Ascending aorta (tissue), 2 donors: ENCODE measurements around the gene OR5M8. TPM values are rescaled to one million over a fixed set of nuclear protein-coding genes. Genes with fewer than 3 reads are reported as not detected.

Source experiments
- DNase-seq, 2 donors: peaks; one replicate each; pipeline ENCODE4 v3.0.0-alpha.2; 2019; ENCODE audit warnings: low spot score in 2 of 2
- H3K27ac ChIP-seq, 2 donors: fragments of 200-600 bp; sonication (generic); one replicate each; pipeline ENCODE4 v1.5.1; 2016 to 2017; ENCODE audit warnings: mild to moderate bottlenecking in 1 of 2
- H3K27me3 ChIP-seq: fragments of 200-600 bp; sonication (generic); one replicate; pipeline ENCODE4 v1.5.1; 2017
- H3K36me3 ChIP-seq, 2 donors: fragments of 200-600 bp; sonication (generic); one replicate each; pipeline ENCODE4 v1.5.1; 2016
- H3K4me1 ChIP-seq, 2 donors: fragments of 200-600 bp; sonication (generic); one replicate each; pipeline ENCODE4 v1.5.1; 2016 to 2017; ENCODE audit warnings: mild to moderate bottlenecking in 1 of 2
- H3K4me3 ChIP-seq, 2 donors: fragments of 200-600 bp; sonication (generic); one replicate each; pipeline ENCODE4 v1.5.1; 2016 to 2017; ENCODE audit warnings: mild to moderate bottlenecking in 1 of 2
- H3K9me3 ChIP-seq, 2 donors: fragments of 200-600 bp; sonication (generic); one replicate each; pipeline ENCODE4 v1.5.1; 2016
- CTCF ChIP-seq, 3 experiments: fragments of 200-600 bp in 2 of 3; fragments of 450-650 bp in 1 of 3; sonication (generic) in 2 of 3; IDR thresholded peaks; one replicate each; pipeline ENCODE4 v1.5.1; 2016 to 2019; ENCODE audit warnings: antibody characterized with exemption in 3 of 3, mild to moderate bottlenecking in 1 of 3, moderate library complexity in 1 of 3
- intact Hi-C: fragments of 100-400 bp; cut with DNase I; formaldehyde crosslinking; loops from one replicate; pipeline ENCODE4 v1.15.1; 2023
- total RNA-seq: library from RNA; depleted of rRNA; stranded (reverse); fragments of >200 nt; gene quantifications from one replicate; pipeline ENCODE4 v1.1.0, GENCODE V29; 2016

OR5M8 gene
- total RNA-seq, 1 donor from 2014 or later: not detected

GRCh38 chr11:56497010-56497409, 5.8 kb upstream of the OR5M8 start:
- no peaks in the 10 kb centered on the region for H3K27me3 ChIP-seq
- H3K27ac ChIP-seq: no peak overlapping the region
- no peak for DNase-seq
- no peaks in the 10 kb centered on the region for H3K36me3 ChIP-seq
- no peaks in the 10 kb centered on the region for H3K9me3 ChIP-seq
- no peak overlapping the region for H3K4me3 ChIP-seq
- intact Hi-C loops: no loop called here
- no peaks in the 10 kb centered on the region for H3K4me1 ChIP-seq
- TF ChIP-seq CTCF (IDR thresholded peaks at IDR 0.05): no peak

GRCh38 chr11:56495117-56495516, 3.9 kb upstream of the OR5M8 start:
- no peak for DNase-seq
- no peaks in the 10 kb centered on the region for H3K27me3 ChIP-seq
- H3K36me3 ChIP-seq: no peaks in the 10 kb centered on the region
- TF ChIP-seq CTCF (IDR thresholded peaks at IDR 0.05): no peak
- H3K4me3 ChIP-seq: no peak overlapping the region
- no peak overlapping the region for H3K27ac ChIP-seq
- H3K9me3 ChIP-seq: no peaks in the 10 kb centered on the region
- intact Hi-C loops: no loop called here
- H3K4me1 ChIP-seq: no peaks in the 10 kb centered on the region

- no peaks in the 10 kb centered on the region for H3K9me3 ChIP-seq
- no peaks in the 10 kb centered on the region for H3K27me3 ChIP-seq
- intact Hi-C loops: no loop called here
- TF ChIP-seq CTCF (IDR thresholded peaks at IDR 0.05): no peak
- H3K4me1 ChIP-seq: no peaks in the 10 kb centered on the region
- DNase-seq: no peak
- H3K4me3 ChIP-seq: no peak overlapping the region
- H3K27ac ChIP-seq: no peak overlapping the region
- no peaks in the 10 kb centered on the region for H3K36me3 ChIP-seq
Observed at GRCh38 chr11:56486801-56487200, 4.4 kb downstream of the OR5M8 start.

GRCh38 chr11:56474729-56475235, 16.4 kb downstream of the OR5M8 start:
- no peak overlapping the region for H3K27ac ChIP-seq
- H3K9me3 ChIP-seq: no peaks in the 10 kb centered on the region
- H3K4me3 ChIP-seq: no peak overlapping the region
- H3K4me1 ChIP-seq: no peaks in the 10 kb centered on the region
- no peak for TF ChIP-seq CTCF (IDR thresholded peaks at IDR 0.05)
- intact Hi-C loops: no loop called here
- H3K36me3 ChIP-seq: no peaks in the 10 kb centered on the region
- H3K27me3 ChIP-seq: no peaks in the 10 kb centered on the region
- DNase-seq: no peak

- H3K9me3 ChIP-seq: no peaks in the 10 kb centered on the region
- no peak within 1 kb of the TSS for H3K4me3 ChIP-seq
- intact Hi-C loops: no loop called here
- no peak for DNase-seq
- no peaks in the 10 kb centered on the region for H3K27me3 ChIP-seq
- no peaks in the 10 kb centered on the region for H3K4me1 ChIP-seq
- no peaks in the 10 kb centered on the region for H3K36me3 ChIP-seq
- no peak for TF ChIP-seq CTCF (IDR thresholded peaks at IDR 0.05)
- no peak within 1 kb of the TSS for H3K27ac ChIP-seq
Observed at GRCh38 chr11:56473252-56473651, 17.9 kb downstream of the OR5M8 start, which contains the start of gene OR5M3. Gene OR5M3, minus strand, starts transcription at chr11:56473352. Its CDS starts 2,855 bp downstream, at chr11:56470497.

- no peak overlapping the region for H3K27ac ChIP-seq
- no peaks in the 10 kb centered on the region for H3K27me3 ChIP-seq
- no peaks in the 10 kb centered on the region for H3K9me3 ChIP-seq
- intact Hi-C loops: no loop called here
- no peak overlapping the region for H3K4me3 ChIP-seq
- DNase-seq: no peak
- TF ChIP-seq CTCF (IDR thresholded peaks at IDR 0.05): no peak
- H3K36me3 ChIP-seq: no peaks in the 10 kb centered on the region
- no peaks in the 10 kb centered on the region for H3K4me1 ChIP-seq
Observed at GRCh38 chr11:56457076-56457475, 34.1 kb downstream of the OR5M8 start.
